Adipose tissue (tissue), 3 donors: ENCODE measurements around the gene CLDN5. TPM values are rescaled to one million over a fixed set of nuclear protein-coding genes. Genes with fewer than 3 reads are reported as not detected.

Source experiments
- H3K27ac ChIP-seq: one replicate; pipeline ENCODE4 v1.5.1; 2013; ENCODE audit warnings: low read depth, low read length
- WGBS, 3 donors: extraction: QIAGEN DNeasy Blood & Tissue Kit; methylation state at CpG; one replicate each; pipeline ENCODE4 v1.1.7; 2013; 5-methylcytosine and 5-hydroxymethylcytosine counted together
- polyA plus RNA-seq, 3 donors: library from polyadenylated mRNA; stranded (reverse); fragments of 200-250 nt; gene quantifications; one replicate each; pipeline ENCODE4 v1.2.3, GENCODE V29; 2013
- donor health status: healthy with polysubstance abuse.
- donor health status: Bipolar disorder and iron deficiency.
- donor health status: healthy.

CLDN5 gene, protein sequence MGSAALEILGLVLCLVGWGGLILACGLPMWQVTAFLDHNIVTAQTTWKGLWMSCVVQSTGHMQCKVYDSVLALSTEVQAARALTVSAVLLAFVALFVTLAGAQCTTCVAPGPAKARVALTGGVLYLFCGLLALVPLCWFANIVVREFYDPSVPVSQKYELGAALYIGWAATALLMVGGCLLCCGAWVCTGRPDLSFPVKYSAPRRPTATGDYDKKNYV
- 100 to 1,000 TPM in 2 of 3 donors, 10 to 100 TPM in 1; 33.8 to 221 (median 199) TPM for polyA plus RNA-seq

DNA sequence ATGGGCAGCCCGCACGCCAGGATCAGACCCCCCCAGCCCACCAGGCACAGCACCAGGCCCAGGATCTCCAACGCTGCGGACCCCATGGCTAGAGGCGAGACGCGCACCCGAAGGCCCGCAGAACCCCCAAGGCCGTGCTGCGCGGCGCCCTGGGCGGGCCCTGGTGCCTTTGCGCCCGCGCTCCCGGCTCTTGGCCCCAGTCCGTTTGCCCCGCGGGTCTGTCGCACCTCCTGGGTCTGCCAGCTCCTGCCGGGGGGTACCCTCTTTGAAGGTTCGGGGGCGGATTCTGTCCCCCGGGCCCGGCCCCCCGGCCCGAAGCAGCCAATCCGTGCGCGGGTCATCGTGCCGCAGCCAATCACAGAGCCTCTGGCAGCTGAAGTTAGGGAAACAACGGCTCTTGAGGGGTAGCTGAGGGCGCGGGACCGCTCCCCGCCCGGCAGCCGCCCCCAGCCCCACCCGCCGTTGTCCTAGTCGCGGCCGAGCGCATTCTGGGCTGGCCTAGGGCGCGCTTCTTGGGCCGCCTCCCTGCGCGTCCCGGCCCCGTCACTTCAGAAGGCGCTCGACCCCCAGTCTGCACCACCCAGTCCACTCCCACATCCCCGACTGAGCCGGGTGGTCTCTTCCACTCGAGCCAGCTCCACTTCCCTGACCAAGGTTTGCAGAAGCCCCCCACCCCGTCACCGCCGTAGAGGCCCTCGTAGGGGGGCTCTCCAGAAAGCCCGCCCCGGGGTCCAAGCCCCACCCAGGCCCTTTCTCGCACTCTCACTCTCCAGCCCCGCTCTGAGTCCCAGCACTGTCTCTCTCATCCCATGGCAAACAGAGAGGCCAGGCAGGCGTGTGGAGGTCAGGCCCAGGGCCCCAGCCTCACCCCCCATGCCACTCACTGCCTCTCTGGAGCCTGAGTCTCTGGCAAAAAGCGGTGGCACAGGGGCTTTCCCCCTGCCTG lies at the start of gene CLDN5:
TSS of gene CLDN5 (minus strand) at position 241 of the 946 bp plus-strand sequence. CDS start at position 86, 155 bp downstream.
- H3K27ac ChIP-seq, result no peak within 1 kb of the TSS
- WGBS, 3 donors, result 2 to 4% (median 4%) methylated on average over 67 to 69 of the region's 69 CpGs

DNA sequence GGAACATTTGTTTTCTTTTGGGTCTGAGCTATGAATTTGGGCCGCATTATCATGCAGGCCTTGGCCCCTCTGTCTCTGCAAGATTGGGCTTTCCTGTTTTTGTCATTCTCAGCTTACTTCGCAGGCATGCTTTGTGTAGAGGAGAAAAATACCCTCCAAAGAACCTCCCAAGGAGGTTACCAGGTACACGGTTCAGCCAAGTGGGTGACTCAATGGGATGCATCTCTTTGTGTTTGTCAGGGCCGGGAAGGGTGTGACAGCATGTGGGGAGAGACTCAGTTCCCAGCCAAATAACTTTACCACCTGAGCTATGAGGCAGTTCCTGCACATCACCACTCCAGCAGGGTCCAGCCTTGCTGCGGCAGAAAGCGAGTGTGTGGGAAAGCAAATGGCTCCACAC lies 47.8 kb upstream of the CLDN5 start:
- no peak overlapping the region for H3K27ac ChIP-seq
- 67 to 82% (median 73%) methylated on average over 6 of the region's 6 CpGs for WGBS, 3 donors

DNA sequence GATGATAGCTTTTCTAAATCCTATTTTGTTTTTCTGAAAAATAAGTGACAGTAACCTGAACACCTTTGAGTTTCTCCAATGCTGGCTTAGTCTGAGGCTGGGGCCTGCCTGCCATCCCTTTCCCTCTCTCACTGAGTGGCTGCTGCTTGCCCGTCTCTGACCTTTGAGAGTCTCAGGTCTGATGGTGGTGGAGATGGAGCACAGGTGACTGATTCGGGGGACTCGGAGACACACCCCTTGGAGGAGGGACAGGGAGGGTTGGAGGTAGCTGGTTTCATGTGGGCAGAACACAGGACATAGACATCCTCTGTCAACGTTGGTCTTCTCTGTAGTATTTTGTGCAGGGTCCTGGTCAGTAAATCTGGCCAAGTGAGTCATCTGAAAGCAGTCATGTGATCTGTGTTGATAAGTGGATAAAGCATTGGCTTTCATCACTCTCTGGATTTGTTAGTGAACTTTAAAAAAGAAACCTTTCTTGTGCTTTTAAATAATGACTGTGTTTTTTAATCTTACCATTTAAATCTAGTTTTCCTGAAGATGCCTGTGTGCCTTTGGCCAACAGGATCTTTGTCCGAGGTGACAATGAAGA lies 47.1 kb upstream of the CLDN5 start:
- H3K27ac ChIP-seq, result no peak overlapping the region
- 63 to 66% (median 65%) methylated on average over 5 of the region's 5 CpGs for WGBS, 3 donors

DNA sequence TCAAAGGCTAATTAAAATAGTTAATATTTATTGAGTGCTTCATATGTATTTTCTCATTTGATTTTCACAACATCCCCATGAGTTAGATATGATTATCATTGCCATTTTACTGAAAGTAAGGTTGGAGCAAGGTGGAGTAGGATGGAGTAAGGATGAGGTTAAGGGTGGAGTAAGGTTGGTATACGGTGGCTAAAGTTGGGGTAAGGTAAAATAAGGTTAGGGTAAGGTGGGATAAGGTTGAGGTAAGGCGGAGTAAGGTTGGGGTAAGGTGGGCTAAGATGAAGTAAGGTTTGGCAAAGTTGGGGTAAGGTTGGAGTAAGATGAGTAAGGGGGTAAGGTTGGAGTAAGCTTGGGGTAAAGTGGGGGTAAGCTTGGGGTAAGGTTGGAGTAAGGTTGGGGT lies 45.8 kb upstream of the CLDN5 start:
- WGBS, 3 donors, result 83 to 95% (median 89%) methylated on average over 2 of the region's 2 CpGs
- H3K27ac ChIP-seq, result no peak overlapping the region

DNA sequence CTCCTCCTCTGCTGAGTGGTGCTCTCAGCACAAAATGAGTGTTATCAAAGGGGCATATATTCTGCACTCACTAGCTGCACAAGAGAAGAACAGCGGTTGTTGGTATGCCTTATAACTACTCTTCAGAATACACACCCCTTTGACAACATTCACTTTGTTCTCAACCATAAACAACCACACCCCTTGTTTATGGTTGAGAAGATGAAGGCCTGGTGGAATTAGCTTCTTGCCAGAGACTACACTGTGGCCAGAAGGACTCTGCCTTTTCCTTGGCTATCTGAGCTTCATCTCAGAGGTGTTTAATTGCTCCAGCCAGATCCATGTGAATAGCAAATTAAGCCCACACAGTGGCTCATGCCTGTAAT lies 45.0 kb upstream of the CLDN5 start:
- 41 to 89% (median 88%) methylated on average over 1 of the region's 1 CpG for WGBS, 3 donors
- H3K27ac ChIP-seq, result no peak overlapping the region

DNA sequence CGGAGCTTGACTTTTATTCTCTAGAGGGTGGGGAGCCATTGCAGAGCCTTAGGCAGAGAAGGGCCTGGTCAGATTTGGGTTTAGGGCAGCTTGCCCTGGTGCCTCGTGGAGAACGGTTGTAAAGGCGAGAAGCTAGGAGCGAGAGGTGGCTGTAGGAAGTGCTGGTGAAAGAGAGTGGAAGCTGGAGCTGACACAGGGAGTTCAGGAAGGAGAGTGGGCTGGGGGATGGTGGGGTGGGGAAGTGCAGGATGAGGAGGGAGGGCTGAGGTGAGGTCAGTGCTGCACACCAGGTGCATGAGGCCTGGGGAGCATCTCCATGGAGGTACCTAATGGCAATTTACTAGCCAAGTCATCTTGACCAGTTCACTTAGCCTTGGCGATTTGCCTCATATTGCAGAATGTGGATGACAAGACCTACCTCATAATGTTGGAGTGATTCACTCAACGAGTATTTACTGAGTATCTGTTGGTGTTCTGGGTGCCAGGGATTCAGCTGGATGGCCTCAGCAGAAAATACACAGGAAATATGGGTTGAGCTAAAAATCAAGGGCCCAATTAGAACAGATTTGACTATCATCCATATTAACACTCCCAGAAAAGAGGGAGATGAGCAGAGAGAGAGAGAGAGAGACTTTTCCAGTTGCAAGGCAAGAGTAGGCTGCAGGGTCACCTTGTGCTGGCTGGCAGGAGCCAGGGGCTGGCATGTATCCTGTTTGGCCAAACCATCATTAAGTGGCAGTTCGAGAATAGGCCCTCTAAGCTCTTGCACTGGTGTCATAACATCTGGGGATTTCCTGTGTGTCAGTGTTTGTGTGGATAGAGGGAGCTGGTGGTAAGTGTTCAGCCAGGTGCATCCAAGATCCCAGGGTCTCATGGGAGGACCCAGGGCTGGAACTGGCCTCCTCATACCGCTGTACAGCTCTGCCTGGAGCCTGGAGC lies 44.4 kb upstream of the CLDN5 start:
- 67 to 75% (median 74%) methylated on average over 9 of the region's 9 CpGs for WGBS, 3 donors

DNA sequence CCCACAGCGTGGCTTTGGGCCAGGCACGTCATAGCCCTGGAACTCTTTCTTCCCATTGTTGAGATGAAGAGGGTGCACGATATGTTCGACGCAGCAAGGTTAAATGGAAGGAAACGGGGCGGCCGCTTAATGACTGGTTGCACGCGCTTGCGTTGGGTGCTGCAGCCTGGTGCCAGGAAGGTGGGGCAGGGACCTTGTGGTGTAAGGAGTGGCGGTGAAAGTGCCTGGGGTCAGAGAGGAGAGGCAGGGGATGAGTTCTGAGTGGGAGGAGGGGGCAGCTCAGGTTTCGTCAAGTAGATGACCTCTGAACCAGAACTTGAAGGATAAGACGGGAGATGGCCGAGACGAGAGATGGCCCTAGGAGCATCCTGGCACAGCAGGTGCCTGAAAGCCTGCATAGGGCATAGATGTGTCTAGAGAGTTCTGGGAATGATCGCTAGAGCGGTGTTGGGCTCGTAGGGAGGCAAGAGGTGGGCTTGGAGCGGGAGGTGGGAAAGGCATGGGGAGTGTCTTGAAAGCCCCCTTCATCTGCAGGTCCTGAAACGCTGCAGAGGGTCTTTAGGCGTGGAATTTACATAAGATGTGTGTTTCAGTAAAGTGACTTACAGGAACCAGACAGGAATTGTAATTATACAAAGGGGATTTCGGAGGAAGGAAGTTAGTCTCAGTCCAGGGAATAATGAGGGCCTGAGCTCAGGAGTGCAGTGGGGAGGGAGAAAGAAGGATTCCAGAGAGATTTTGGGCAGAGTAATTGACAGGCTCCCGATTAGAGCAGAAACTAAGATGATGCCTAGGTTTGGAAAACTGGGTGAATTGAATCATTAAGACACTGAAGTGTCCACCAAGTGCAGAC lies 43.2 kb upstream of the CLDN5 start:
- H3K27ac ChIP-seq, result no peak overlapping the region
- 72 to 76% (median 76%) methylated on average over 24 of the region's 24 CpGs for WGBS, 3 donors

More for the DNA sequence above, 44.4 kb upstream of the CLDN5 start:
- H3K27ac ChIP-seq, result no peak overlapping the region

DNA sequence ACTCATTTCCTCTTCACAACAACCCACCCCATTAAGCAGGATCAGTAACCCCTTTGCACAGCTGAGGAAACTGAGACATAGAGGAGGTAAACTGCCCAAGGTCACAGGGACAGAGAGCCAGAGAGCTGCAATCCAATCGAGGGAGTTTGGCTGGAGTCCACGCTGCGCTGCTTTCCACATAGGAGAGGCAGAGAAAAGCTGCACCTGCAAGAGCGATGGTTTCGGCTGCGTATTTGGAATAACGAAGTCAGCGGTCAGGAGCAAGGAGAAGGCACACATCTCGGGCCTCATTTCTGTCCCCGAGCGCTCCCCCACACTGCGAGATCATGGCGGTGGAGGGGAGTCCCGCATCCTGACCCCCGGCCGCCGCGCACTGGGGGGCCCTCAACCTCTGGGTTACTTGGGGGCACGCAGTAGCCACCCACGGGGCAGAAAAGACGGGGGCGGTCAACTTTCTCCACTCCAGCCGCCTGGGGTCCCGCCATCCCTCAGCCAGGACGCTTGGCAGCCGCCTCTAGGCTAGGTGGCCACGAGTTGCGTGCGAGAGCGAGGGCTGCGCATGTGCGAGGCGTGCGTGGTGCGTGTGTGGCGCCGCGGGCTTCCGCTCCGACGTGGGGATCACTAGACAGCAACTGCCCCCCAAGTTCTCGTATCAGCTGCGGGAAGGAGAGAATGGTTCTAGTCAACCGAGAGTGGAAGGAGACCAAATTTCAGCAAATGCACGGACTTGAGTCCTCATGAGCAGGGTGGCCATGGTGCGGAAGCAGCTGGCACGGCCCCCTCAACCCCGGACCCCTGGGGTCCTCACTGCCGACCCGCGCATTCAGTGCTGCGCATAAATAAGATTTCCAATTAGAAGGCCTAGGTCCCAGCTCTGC lies 42.3 kb upstream of the CLDN5 start:
- 85 to 88% (median 87%) methylated on average over 44 to 52 of the region's 52 CpGs for WGBS, 3 donors
- no peak overlapping the region for H3K27ac ChIP-seq

DNA sequence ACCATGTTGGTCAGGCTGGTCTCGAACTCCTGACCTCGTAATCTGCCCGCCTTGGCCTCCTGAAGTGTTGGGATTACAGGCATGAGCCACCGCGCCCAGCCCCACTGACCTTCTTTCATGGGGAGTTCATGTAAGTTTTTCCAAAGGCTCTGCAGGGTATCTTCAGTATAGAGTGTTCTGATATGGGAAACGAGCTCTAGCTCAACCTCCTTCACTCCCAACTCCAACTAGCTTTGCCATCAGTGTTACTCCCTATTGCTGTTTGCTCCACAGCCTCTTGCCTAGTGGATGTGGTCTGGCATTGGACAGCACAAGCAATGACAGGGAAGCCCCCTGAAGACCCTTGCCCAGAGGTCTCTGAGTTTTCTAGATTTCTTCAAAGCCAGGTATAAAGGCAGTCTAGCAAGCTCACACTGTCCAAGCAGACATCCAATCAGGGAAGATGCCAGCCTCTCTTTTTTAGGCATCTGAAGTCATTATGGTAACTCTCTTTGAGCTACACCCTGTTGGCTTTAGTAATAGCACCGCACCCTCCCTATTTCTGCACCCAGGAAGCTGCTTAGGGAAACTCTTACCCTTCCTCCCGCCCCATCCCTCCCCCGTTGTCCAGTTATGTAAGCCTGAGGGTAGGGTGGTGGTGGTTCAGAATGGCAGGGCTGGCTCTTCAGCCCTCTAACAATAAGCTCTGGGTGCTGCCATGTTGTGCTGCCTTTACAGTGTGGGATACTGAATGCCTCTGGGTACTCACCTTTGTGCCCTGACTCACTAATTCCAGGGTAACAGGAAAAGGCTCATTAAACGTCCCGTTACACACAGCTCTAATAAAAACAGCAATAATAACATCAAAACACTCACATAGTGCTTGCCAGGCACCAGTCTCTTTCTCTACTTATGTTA lies 41.4 kb upstream of the CLDN5 start:
- WGBS, 3 donors, result 70 to 83% (median 72%) methylated on average over 11 of the region's 11 CpGs

DNA sequence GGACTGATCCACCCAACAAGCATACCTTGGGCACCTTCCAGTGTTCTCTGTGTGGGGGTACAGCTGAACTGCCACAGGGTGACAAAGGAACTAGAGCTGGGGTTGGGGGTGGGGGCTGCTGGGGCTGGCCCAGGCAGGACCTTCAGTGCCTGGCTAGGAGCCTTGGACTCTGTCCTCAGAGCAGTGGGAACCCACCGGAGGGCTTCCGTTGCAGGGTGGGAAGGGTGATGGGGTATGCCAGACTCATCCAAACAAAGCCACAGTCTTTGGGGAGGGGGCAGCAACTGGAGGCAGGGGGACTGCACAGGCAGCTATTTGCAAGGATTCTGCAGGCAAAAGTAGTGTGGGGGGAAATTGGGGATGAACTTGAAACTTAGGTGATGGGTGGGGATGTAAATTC lies 35.7 kb upstream of the CLDN5 start:
- H3K27ac ChIP-seq, result no peak overlapping the region
- 87 to 100% (median 93%) methylated on average over 2 of the region's 2 CpGs for WGBS, 3 donors

More for the DNA sequence above, 41.4 kb upstream of the CLDN5 start:
- H3K27ac ChIP-seq, result no peak overlapping the region

DNA sequence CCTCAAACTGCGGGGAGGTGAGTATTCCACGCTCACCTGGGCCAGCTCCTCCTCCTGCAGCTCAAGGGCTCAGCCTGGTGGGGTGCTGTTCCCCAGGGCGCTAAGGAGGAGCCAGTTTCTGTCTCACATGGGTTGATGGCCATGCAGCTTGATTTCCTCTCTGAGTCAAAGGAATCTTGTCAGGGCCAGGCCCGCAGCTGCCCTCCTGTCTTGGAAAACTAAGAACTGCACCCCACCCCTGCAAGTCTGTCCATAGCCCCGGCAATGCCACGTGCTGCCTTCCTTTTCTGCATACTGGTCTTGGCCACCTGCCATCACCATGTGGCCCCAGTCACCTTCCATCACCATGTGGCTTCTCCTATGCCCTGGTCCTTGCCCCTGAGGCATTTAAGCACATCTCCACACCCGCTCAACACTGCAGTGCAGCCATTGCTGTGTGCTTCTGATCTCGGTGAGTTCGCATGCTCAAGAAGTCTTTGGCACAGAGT lies 35.2 kb upstream of the CLDN5 start:
- 75 to 83% (median 77%) methylated on average over 9 of the region's 9 CpGs for WGBS, 3 donors

DNA sequence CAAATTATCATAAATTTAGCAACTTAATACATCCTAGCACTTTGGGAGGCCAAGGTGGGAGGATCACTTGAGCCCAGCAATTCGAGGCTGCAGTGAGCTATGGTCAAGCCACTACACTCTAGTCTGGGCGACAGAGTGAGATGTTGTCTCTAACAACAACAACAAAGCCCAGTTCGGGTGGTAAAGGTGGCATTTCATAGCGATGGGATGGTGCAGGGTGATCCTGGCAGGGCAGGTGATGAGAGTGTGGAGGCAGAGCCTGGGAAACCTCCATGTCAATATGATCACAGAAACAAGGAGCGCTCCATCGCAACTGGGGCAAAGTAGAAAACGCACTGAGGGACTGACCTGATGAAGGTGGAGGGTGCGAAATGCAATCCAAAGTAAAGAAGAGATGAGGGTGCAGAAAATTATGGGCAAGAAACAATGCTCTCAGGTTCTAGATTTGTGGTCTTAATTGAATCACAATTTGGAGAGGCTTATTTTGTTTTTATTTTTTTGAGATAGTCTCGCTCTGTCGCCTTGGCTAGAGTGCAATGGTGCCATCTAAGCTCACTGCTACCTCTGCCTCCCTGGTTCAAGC lies 32.8 kb upstream of the CLDN5 start:
- 89 to 95% (median 91%) methylated on average over 10 of the region's 10 CpGs for WGBS, 3 donors
- no peak overlapping the region for H3K27ac ChIP-seq

More for the DNA sequence above, 35.2 kb upstream of the CLDN5 start:
- no peak overlapping the region for H3K27ac ChIP-seq

DNA sequence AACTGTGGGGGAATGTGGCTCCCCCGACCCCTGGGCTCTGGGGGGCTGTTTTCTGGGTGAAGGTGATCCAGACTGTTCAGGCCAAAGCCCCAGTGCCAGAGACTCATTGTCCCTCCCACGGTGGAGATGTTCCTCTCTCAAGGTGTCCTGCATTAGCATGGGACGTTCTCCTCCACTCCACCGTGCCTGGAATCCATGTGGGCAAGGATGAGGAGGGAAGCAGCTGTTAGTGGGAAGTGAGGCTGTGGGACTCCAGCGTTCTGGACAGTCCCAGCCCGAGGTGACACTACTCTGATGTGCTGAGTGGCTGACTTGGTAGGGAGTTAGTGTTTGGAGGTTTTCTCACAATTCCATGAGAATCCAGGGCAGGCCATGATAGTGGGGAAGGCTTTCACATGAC lies 31.4 kb upstream of the CLDN5 start:
- WGBS, 3 donors, result 78 to 87% (median 82%) methylated on average over 6 of the region's 6 CpGs
- no peak overlapping the region for H3K27ac ChIP-seq

DNA sequence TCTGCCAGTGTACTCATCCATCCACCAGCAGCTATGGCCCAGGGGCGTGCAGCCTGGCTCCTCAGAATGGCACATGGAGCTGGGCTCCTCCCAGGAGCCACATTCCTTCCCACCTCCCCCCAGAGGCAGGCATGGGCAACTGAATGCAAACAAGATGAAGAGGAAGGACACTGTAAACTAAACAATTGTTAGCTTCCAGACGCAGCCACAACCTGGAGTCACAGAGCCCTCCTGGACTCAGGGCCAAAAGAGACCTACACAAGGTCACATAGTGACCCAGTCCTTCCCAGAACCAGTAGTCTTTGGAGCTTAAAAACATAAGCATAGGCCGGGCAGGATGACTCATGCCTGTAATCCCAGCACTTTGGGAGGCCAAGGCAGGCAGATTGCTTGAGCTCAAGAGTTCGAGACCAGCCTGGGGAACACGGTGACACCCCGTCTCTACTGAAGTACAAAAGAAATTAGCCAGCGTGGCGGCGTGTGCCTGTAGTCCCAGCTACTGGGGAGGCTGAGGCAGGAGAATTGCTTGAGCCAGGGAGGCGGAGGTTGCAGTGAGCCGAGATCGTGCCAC lies 30.7 kb upstream of the CLDN5 start:
- no peak overlapping the region for H3K27ac ChIP-seq
- 77 to 84% (median 80%) methylated on average over 12 of the region's 12 CpGs for WGBS, 3 donors

DNA sequence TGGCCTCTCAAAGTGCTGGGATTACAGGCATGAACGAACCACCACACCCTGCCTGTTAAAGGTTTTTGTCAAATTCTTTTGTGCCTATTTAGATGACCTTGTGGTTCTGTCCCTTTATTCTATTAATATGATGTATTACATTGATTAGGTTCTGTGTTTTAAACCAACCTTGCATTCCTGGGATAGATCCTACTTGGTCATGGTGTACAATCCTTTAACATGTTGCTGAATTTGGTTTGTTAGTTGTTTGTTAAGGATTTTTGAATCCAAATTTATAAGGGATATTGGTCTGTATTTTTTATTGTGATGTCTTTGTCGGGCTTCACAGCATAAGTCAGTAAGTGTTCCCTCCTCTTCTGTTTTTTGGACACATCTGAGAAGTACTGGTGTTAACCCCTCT lies 29.0 kb upstream of the CLDN5 start:
- no peak overlapping the region for H3K27ac ChIP-seq
- WGBS, 3 donors, result 88 to 96% (median 94%) methylated on average over 2 of the region's 2 CpGs
